Hair follicle dermal papilla cell (primary cell): Measurements from ENCODE around the gene OR10G7. TPM values are rescaled to one million over a fixed set of nuclear protein-coding genes. Genes with fewer than 3 reads are reported as not detected.

Source experiments
- total RNA-seq: library from RNA; depleted of rRNA; stranded (reverse); fragments of >200 nt; gene quantifications from 2 replicates; pipeline ENCODE4 v1.2.3, GENCODE V29; 2012

OR10G7 gene
- total RNA-seq, result not detected in 2 replicates

GRCh38 chr11:124041254-124041653, at the start of gene OR10G7:
Gene OR10G7, minus strand, starts transcription at chr11:124041325. Its CDS starts 2,324 bp downstream, at chr11:124039001.

GRCh38 chr11:124026498-124026897, 14.6 kb downstream of the OR10G7 start, which contains the start of gene OR10G8:
Gene OR10G8, plus strand, starts transcription at chr11:124026798. Its CDS starts 2,825 bp downstream, at chr11:124029623.

GRCh38 chr11:124012697-124013096, 28.4 kb downstream of the OR10G7 start, which contains the start of gene OR10G4:
Gene OR10G4, plus strand, starts transcription at chr11:124012997. Its CDS starts 2,578 bp downstream, at chr11:124015575.

GRCh38 chr11:123995119-123995518, 46.0 kb downstream of the OR10G7 start, which contains the start of gene OR10G6:
Gene OR10G6, minus strand, starts transcription at chr11:123995161. Its CDS starts 0 bp downstream, at chr11:123995161.

Other genes starting within 250 kb of the OR10G7 start
- gene OR6M1, start 235.0 kb downstream of the OR10G7 start, total RNA-seq, result not detected in 2 replicates
- gene TMEM225, start 155.7 kb downstream of the OR10G7 start, total RNA-seq, result not detected in 2 replicates
- gene OR8D4, start 139.2 kb downstream of the OR10G7 start, total RNA-seq, result not detected in 2 replicates
- gene OR4D5, start 101.7 kb downstream of the OR10G7 start, total RNA-seq, result not detected in 2 replicates
- not detected in 2 replicates for gene OR6T1, start 97.5 kb downstream of the OR10G7 start, total RNA-seq
- not detected in 2 replicates for gene OR10S1, start 63.5 kb downstream of the OR10G7 start, total RNA-seq
- gene OR10G6, start 46.2 kb downstream of the OR10G7 start, total RNA-seq, result not detected in 2 replicates
- gene OR10G4, start 28.3 kb downstream of the OR10G7 start, total RNA-seq, result not detected in 2 replicates
- not detected in 2 replicates for gene OR10G9, start 18.3 kb downstream of the OR10G7 start, total RNA-seq
- gene OR10G8, start 14.5 kb downstream of the OR10G7 start, total RNA-seq, result not detected in 2 replicates
- gene VWA5A, start 74.1 kb upstream of the OR10G7 start, total RNA-seq, result 19.2 and 22.7 TPM in 2 replicates
- gene OR10D3, start 142.0 kb upstream of the OR10G7 start, total RNA-seq, result not detected in 2 replicates
- not detected in 2 replicates for gene OR8G1, start 199.8 kb upstream of the OR10G7 start, total RNA-seq
- not detected in 2 replicates for gene OR8G5, start 215.1 kb upstream of the OR10G7 start, total RNA-seq